AG04450 (cell line): ENCODE data around the gene ANAPC13. TPM values are rescaled to one million over a fixed set of nuclear protein-coding genes. Genes with fewer than 3 reads are reported as not detected.
A peak's percentile ranks its signal among the peaks of the same experiment; 100 is the strongest.

Experiments
- CTCF ChIA-PET: fragments of 300-600, 350-600 bp; formaldehyde crosslinking; extraction: SDS; loops from one replicate; lab custom pipeline; 2022; ENCODE audit warnings: antibody characterized with exemption, inconsistent platforms; lab: Charles Lee
- POLR2A ChIA-PET: fragments of 350-600 bp; formaldehyde crosslinking; extraction: SDS; loops from one replicate; lab custom pipeline; 2021; ENCODE audit warnings: antibody characterized with exemption, inconsistent platforms; lab: Yijun Ruan, JAX
- DNase-seq: peaks from one replicate; pipeline ENCODE4 v3.0.0-alpha.2; 2011; ENCODE audit warnings: low read depth, low spot score
- H3K27ac ChIP-seq: one replicate; pipeline ENCODE4 v1.5.1; 2012; ENCODE audit warnings: low read depth, low read length, control low read depth
- H3K27me3 ChIP-seq: one replicate; pipeline ENCODE4 v1.6.0; 2012; ENCODE audit warnings: low read length; ENCODE audit not compliant: control insufficient read depth, insufficient read depth
- H3K4me3 ChIP-seq: 2 replicates; pipeline ENCODE4 v1.5.1; 2011; ENCODE audit warnings: mild to moderate bottlenecking, low read depth, low read length, control low read depth
- H3K9me3 ChIP-seq: 2 replicates; pipeline ENCODE4 v1.5.1; 2012; ENCODE audit warnings: low read length; ENCODE audit not compliant: control insufficient read depth, insufficient read depth
- polyA plus RNA-seq: library from polyadenylated mRNA; depleted of rRNA; stranded (reverse); fragments of >200 nt; gene quantifications from 2 replicates; pipeline ENCODE4 v1.2.3, GENCODE V29; 2011
- TF ChIP-seq, protein P1 (sequence below): IDR thresholded peaks from 2 replicates; pipeline ENCODE4 v1.5.1; 2011; ENCODE audit warnings: low read depth, low read length, control low read depth, inconsistent platforms

ANAPC13 gene
- polyA plus RNA-seq, 1 experiment, result 176 TPM

DNA sequence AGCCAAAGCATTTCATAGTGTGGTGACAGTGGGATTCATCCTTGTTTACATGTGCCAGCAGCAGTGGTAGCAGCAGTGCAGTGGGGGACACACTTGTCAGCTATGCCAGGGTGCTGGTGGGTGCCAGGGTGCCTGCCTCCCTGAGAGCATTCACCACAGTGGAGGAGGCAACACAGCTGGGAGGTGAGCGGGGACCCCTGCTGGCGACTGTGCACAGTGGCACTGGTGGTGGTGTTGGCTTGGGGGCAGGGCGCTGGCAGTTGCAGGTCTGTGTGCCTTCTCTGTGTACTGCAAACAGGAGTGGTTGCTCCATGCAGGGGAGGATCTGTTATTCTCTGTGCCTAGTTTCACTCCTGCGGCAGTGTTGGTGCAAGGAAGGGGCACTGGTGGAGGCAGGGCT, 41.3 kb upstream of the ANAPC13 start:
- Histone ChIP-seq H3K9me3 (peaks cover 3% of the 10 kb centered on the region; the same call in 1 of the 2 replicates), H3K27ac (no peak overlapping the region), H3K27me3 (no peaks in the 10 kb centered on the region), H3K4me3 (no peak overlapping the region)
- CTCF ChIA-PET, result interaction anchor here (1.0 kb wide), 1 partner anchor 314 kb away, joined by 3 read pairs; no protein-coding TSS in a partner anchor
- no peak for DNase-seq
- POLR2A ChIA-PET, result no interaction called here
- TF ChIP-seq, protein P1, sequence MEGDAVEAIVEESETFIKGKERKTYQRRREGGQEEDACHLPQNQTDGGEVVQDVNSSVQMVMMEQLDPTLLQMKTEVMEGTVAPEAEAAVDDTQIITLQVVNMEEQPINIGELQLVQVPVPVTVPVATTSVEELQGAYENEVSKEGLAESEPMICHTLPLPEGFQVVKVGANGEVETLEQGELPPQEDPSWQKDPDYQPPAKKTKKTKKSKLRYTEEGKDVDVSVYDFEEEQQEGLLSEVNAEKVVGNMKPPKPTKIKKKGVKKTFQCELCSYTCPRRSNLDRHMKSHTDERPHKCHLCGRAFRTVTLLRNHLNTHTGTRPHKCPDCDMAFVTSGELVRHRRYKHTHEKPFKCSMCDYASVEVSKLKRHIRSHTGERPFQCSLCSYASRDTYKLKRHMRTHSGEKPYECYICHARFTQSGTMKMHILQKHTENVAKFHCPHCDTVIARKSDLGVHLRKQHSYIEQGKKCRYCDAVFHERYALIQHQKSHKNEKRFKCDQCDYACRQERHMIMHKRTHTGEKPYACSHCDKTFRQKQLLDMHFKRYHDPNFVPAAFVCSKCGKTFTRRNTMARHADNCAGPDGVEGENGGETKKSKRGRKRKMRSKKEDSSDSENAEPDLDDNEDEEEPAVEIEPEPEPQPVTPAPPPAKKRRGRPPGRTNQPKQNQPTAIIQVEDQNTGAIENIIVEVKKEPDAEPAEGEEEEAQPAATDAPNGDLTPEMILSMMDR, result peak; percentile 19; the same call in 1 of the 2 replicates

DNA sequence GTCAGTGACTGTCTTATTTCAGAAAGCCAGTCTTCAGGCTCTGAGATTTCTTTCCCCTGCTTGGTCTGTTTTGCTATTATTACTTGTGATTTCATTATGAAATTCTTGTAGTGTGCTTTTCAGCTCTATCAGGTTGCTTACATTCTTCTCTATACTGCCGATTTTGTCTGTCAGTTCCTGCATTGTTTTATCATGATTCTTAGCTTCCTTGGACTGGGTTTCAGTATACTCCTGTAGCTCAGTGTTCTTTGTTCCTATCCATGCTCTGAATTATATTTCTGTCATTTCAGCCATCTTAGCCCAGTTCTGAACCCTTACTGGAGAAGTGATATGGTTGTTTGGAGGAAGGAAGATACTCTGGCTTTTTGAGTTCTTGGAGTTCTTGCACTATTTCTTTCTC, 40.5 kb upstream of the ANAPC13 start:
- Histone ChIP-seq H3K9me3 (peaks cover 3% of the 10 kb centered on the region; the same call in 1 of the 2 replicates), H3K27ac (no peak overlapping the region), H3K4me3 (no peak overlapping the region), H3K27me3 (no peaks in the 10 kb centered on the region)
- TF ChIP-seq, protein P1, result no peak
- ChIA-PET CTCF (no interaction called here), POLR2A (no interaction called here)
- DNase-seq, result no peak

DNA sequence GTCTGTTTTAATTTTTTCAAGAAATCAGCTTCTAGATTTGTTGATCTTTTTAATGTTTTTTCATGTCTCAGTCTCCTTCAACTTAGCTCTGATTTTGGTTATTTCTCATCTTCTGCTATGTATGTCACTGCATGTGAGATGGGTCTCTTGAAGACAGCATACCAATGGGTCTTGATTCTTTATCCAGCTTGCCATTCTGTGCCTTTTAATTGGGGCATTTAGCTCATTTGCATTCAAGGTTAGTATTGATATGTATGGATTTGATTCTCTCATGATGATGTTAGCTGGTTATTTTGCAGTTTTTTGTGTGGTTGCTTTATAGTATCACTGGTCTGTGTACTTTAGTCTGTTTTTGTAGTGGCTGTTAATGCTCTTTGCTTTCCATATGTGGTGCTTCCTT, 39.5 kb upstream of the ANAPC13 start:
- TF ChIP-seq, protein P1, result no peak
- POLR2A ChIA-PET, result interaction anchor here (0.6 kb wide), 1 partner anchor 1671 kb away, joined by 3 read pairs; no protein-coding TSS in a partner anchor
- no peaks in the 10 kb centered on the region for H3K27me3 ChIP-seq
- no peak overlapping the region for H3K27ac ChIP-seq
- no peak for DNase-seq
- peaks cover 3% of the 10 kb centered on the region; the same call in 1 of the 2 replicates for H3K9me3 ChIP-seq
- CTCF ChIA-PET, result interaction anchor here (0.7 kb wide), 1 partner anchor 21 kb away, joined by 3 read pairs; no protein-coding TSS in a partner anchor
- no peak overlapping the region for H3K4me3 ChIP-seq

DNA sequence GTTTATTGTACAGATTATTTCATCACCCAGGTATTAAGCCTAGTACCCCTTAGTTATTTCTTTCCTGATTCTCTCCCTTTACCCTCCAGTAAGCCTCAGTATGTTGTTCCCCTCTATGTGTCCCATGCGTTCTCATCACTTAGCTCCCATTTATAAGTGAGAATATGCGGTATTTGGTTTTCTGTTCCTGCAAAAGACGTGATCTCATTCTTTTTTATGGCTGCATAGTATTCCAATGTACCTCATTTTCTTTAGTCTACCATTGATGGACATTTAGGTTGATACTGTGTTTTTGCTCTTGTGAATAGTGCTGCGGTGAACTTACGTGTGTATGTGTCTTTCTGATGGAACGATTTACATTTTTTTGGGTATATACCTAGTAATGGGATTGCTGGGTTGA, 36.8 kb upstream of the ANAPC13 start:
- no peak for DNase-seq
- Histone ChIP-seq H3K9me3 (peaks cover 3% of the 10 kb centered on the region; the same call in 1 of the 2 replicates), H3K27me3 (no peaks in the 10 kb centered on the region), H3K4me3 (no peak overlapping the region), H3K27ac (no peak overlapping the region)
- TF ChIP-seq, protein P1, result no peak
- POLR2A ChIA-PET, result no interaction called here
- CTCF ChIA-PET, result no interaction called here

DNA sequence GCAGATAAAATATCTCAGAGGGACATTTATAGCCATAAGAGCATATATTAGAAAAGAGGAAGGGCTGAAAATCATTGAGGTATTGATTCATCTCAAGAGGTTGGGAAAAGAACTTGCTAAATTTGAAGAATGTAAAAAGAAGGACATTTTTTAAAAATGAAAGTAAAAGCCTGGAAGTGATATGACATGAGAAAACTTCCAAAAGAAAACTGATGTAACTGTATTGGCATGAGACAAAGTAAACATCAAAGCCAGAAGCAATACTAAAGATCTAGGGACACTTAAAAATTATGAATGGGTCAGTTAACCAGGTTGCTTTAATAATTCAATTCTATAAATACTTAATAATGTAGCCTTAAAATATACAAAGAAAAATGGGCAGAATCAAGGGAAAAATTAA, 32.0 kb upstream of the ANAPC13 start:
- POLR2A ChIA-PET, result no interaction called here
- H3K4me3 ChIP-seq, result peak overlapping the region; percentile 39; the same call in 1 of the 2 replicates
- no peaks in the 10 kb centered on the region for H3K27me3 ChIP-seq
- CTCF ChIA-PET, result interaction anchor here (0.6 kb wide), 1 partner anchor 326 kb away, joined by 3 read pairs; no protein-coding TSS in a partner anchor
- TF ChIP-seq, protein P1, result no peak
- H3K27ac ChIP-seq, result no peak overlapping the region
- DNase-seq, result no peak
- no peaks in the 10 kb centered on the region for H3K9me3 ChIP-seq
